ENCODE data around the gene SMR3A.

DNA sequence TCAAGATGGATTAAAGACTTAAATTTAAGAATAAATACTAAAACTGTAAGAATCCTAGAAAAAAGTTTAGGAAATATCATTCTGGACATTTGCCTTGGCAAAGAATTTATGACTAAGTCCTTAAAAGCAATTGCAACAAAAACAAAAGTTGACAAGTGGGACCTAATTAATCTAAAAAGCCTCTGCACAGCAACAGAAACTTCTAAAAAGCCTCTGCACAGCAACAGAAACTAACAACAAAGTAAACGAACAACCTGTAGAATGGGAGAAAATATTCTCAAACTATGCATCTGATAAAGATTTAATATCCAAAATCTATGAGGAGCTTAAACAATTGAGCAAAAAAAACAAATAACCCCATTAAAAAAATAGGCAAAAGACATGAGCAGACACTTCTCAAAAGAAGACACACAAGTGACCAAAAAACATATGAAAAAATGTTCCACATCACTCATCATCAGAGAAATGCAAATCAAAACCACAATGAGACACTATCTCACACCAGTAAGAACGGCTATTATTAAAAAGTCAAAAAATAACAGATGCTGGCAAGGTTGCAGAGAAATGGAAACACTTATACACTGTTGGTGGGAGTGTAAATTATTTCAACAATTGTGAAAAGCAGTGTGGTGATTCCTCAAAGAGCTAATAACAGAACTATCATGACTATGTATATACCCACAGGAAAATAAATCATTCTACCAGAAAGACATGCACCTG lies 31.7 kb downstream of the SMR3A start:
- no peak for TF ChIP-seq EP300 (IDR thresholded peaks at IDR 0.05; ENCODE audit: low read depth)
- TF ChIP-seq, protein P1, sequence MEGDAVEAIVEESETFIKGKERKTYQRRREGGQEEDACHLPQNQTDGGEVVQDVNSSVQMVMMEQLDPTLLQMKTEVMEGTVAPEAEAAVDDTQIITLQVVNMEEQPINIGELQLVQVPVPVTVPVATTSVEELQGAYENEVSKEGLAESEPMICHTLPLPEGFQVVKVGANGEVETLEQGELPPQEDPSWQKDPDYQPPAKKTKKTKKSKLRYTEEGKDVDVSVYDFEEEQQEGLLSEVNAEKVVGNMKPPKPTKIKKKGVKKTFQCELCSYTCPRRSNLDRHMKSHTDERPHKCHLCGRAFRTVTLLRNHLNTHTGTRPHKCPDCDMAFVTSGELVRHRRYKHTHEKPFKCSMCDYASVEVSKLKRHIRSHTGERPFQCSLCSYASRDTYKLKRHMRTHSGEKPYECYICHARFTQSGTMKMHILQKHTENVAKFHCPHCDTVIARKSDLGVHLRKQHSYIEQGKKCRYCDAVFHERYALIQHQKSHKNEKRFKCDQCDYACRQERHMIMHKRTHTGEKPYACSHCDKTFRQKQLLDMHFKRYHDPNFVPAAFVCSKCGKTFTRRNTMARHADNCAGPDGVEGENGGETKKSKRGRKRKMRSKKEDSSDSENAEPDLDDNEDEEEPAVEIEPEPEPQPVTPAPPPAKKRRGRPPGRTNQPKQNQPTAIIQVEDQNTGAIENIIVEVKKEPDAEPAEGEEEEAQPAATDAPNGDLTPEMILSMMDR (IDR thresholded peaks at IDR 0.05): no peak
